Stimulated activated CD8-positive, alpha-beta memory T cell treated with anti-CD3 and anti-CD28 coated beads, Interleukin-15, amount 100 ng/mL, for 1 hour (primary cell): ENCODE measurements around the gene TAS1R3.

Experiments
- DNase-seq: peaks from one replicate; pipeline ENCODE4 v3.0.0-alpha.2; 2020; ENCODE audit warnings: low read depth

Gene TAS1R3

GRCh38 chr1:1371746-1372711 is 40.9 kb downstream of the TAS1R3 start:
- DNase-seq, result peak; percentile 67

GRCh38 chr1:1373051-1373814 is 42.2 kb downstream of the TAS1R3 start:
- DNase-seq, result no peak

- no peak for DNase-seq
Measured at GRCh38 chr1:1373815-1374588, 42.9 kb downstream of the TAS1R3 start.

- no peak for DNase-seq
Measured at GRCh38 chr1:1374589-1374928, 43.5 kb downstream of the TAS1R3 start.

GRCh38 chr1:1374929-1375662 is 44.0 kb downstream of the TAS1R3 start, which contains the start of gene AURKAIP1:
Gene AURKAIP1 (minus strand): TSS chr1:1375207. CDS start chr1:1374756, 451 bp downstream.
- DNase-seq, result peak; percentile 84

- no peak for DNase-seq
Measured at GRCh38 chr1:1376551-1377226, 45.6 kb downstream of the TAS1R3 start.

- DNase-seq, result no peak
Measured at GRCh38 chr1:1377540-1378205, 46.6 kb downstream of the TAS1R3 start.

GRCh38 chr1:1380860-1381259 is 49.8 kb downstream of the TAS1R3 start:
- no peak for DNase-seq

- no peak for DNase-seq
Measured at GRCh38 chr1:1381294-1381693, 50.2 kb downstream of the TAS1R3 start.
